Stimulated activated CD8-positive, alpha-beta memory T cell treated with anti-CD3 and anti-CD28 coated beads, Interleukin-15, amount 100 ng/mL, for 24 hours (primary cell): ENCODE results near the gene FEZF1.

Experiments used
- DNase-seq: peaks from one replicate; pipeline ENCODE4 v3.0.0-alpha.2; 2020; ENCODE audit warnings: low read depth

The FEZF1 gene

DNA sequence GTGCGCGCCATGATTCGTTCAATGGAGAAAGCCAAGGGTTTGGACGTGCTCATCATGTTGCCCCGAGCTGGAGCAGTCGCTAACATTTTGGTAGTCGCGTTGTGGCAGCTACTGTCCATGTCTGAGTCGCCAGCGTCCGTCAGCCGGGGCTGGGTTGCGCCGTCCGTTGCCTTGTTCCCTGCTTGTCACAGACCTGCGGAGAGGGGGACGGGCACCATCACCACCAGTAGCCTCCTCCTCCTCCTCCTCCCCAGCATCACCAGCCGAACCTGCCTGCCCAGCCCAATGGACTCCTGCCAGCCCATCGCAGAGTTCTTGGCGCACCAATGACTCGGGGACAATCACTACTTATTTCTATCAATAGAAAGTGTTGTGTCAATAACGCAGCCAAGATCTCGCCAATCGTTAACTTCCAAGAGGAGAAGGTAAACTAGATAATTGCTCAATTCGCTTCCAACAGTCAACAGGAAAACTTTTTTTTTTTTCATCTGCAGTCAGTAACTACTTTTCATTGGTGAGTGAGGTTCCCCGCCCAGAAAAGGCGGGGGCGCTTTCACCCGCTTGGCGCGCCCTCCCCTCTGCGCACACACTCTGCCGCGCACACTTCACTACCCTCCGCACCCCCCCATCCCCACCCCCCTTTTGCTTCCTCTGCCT, at the start of gene FEZF1:
Gene FEZF1 (minus strand): TSS at position 432 of the 657 bp plus-strand sequence. CDS start 313 bp downstream, at position 119.
- DNase-seq = no peak

GRCh38 chr7:122352454-122352853, 47.9 kb upstream of the FEZF1 start:
- no peak for DNase-seq

GRCh38 chr7:122350701-122351100, 46.2 kb upstream of the FEZF1 start:
- DNase-seq = no peak

- no peak for DNase-seq
These were observed 39.7 kb upstream of the FEZF1 start for GRCh38 chr7:122344303-122344620.

GRCh38 chr7:122343601-122344302, 39.2 kb upstream of the FEZF1 start:
- no peak for DNase-seq

DNA sequence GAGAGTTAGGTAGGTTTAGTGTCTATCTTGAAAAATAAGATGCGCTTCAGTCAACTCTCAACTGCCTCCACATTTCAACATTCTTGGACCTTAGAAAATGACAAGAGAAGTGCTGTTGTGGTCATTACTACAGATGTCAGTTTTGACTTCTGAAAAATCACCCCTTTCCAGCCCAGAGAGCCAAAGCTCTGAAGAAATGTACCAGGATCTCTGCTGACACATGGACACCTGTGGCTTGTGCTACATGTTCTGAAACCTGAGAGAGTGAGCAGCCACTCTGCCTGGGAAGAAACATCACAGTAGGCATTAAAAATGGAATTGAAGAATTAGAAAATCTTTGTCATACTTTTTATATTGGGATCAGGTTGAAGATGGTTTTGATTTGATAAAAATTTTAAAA, 35.9 kb upstream of the FEZF1 start:
- no peak for DNase-seq

- DNase-seq = no peak
These were observed 34.8 kb upstream of the FEZF1 start for GRCh38 chr7:122339145-122339904.

- DNase-seq = no peak
These were observed 32.5 kb upstream of the FEZF1 start for GRCh38 chr7:122337011-122337410.

DNA sequence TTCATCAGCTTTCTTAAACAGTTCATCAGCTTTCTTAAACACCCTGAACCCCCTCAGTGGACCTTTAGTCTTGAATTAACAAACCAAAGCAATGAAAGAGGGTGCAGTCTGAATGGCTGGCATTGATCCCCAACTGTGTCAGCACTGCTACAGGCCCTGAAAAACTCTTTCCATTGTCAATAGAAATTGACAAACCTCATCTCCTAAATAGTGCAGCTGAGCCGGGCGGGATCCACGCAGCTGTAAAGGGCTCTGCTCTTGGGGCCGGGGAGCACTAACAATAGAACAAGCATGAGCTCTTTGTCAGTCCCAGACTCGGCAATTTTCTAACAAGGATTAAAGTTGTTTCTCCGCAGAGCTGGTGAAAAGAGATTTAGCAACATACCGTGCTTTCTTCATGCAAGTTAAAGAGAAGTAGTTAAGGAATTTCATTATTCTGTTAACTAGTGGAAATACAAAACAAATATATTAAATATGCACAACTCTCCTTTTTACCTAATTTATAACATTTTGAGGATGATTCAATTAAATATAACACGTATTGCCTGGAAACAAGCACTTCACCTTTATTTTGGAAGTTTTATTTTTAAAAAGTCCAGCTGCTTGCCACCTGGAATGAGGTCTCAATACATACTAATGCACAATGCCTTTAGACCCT, 24.7 kb upstream of the FEZF1 start:
- no peak for DNase-seq

DNA sequence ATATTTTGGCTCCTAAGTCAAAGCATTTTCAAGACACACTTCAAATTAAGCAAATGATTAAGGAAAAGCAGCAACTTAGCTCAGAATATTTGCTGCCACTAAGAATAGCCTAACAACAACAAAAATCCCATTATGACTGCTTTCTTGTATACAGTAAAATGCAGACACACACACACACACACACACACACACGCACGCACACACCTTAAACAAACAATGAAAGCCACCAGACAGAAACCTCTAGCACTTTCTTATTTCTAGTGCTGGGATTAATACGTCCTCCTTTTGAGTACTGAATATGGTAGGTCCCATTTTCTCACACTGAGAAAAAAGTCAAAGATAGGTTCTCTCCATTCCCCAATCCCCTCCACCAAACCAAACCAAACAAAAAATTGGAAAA, 23.4 kb upstream of the FEZF1 start:
- DNase-seq = no peak

GRCh38 chr7:122316467-122317388, 12.2 kb upstream of the FEZF1 start:
- no peak for DNase-seq

- no peak for DNase-seq
These were observed 11.2 kb upstream of the FEZF1 start for GRCh38 chr7:122315507-122316466.

GRCh38 chr7:122314284-122314683, 9.7 kb upstream of the FEZF1 start:
- DNase-seq = no peak

DNA sequence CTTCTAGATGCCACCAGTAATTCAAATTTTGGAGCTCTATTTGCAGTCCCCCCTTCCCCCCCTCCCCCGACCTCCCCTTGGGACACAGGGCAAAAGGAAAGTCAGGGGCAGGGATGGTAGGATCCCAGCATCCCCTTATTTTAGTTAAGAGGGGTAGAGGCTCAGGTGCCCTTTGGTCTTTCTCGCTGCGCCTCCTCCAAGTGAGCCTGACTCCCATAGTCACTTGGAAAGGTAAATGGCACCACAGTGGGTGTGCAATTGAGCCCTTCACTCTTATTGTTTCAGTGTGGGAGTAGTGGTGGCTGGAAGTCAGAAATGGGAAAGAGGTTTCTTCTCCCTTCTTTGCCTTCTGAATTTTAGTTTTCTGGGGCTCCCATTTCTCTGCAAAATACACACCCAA, 8.2 kb upstream of the FEZF1 start:
- no peak for DNase-seq

DNA sequence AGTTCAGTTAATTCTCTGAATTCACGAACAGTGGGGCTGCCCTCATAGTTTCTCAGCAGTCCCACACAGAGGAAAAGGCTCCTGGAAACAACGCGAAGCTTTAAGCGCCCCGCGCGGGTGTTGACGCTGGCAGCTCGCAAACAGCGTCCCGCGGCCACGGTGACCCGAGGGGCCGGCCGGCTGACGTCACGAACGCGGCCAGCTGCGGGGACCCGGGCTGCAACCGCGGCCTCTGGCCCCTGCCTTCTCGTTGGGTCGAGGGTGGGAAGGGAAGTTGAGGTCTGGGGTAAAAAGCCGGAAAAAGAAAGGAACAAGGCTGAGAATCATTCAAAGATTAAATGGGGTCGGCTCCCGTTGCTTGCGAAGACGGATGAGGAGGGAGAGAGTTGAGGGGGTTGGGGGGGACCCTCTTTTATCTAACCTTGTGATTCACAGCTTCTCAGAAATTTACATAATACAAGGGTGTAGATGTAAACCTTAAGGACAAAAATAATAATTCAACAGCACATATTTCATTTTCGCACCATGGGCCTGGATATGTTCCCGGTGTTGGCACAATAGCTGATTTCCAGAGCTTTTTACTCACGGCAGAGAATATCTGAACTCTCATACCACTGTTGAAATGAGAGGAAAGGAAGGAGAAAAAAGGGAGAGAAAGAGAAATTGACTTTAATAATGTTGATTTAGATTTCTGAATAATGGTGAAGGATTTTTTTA, 7.3 kb upstream of the FEZF1 start:
- DNase-seq = no peak

DNA sequence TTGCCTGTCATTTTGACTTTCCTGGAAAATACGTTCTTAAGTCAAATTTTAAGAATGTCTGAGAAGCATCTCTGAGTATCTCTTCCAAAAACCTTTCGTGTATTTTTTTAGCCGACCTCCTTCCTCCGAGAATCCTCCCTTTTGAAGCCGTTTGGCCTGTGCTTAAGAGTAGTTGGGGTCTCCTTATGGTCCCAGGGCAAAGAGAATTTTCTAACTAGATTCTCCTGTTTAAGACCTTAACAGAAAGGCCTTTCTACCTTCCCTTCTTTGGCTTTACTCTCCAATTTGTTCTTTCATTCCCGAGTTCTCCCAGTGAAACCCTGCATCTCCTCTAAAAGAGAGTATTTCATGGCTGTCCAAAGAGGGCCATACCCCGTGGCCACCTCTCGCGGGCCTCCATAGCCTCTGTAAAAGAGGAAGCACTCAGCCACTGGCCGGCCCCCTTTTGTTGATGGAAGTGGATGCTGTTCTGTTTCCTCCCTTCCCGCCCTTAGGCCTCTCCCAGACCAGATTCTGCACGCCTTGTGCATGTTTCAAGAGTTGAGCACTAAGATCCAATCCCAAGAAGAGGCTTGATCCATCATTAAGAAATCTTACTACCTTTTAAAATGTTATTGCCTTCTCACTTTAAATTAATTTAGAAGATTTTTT, 6.6 kb upstream of the FEZF1 start:
- no peak for DNase-seq

GRCh38 chr7:122310119-122311021, 5.8 kb upstream of the FEZF1 start:
- DNase-seq = no peak

DNA sequence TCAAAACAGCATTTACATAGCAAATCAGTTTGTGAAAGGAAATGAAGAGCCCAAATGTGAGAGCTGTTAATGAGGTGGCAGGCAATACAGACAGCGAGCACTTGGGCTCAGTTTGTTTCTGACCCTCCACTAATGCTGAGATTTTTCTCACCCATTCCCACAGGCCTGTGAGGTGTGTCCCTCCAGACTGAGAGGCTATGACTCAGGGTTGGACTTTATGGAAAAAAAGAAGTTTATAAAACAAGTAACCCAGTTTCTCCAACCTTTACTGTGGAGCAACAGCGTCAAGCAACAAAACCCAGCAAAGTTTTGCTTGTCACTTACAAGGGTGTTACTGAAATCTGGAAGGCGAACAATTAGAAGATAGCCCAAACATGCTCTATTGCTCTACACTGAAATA, 4.9 kb upstream of the FEZF1 start:
- DNase-seq = no peak
